ENCODE results near the gene OTUD1. TPM values are rescaled to one million over a fixed set of nuclear protein-coding genes. Genes with fewer than 3 reads are reported as not detected.
A peak's percentile ranks its signal among the peaks of the same experiment; 100 is the strongest.

Gene OTUD1
- total and polyA plus RNA-seq, 2 donors (not counting 1 experiment from before 2014, with no cell fraction given): 3.7 to 6.8 TPM

- Histone ChIP-seq H3K79me2 (ENCODE audit: control insufficient read depth, insufficient read depth, low read length) (no peaks in the 10 kb centered on the region), H3K27ac (ENCODE audit: insufficient read depth, low read length) (no peak overlapping the region), H3K4me3 (replicated peaks in 1 of 4; ENCODE audit: control extremely low read depth in 1 of 4, insufficient read depth in 1 of 4, low read depth in 3 of 4, low read length in 4 of 4) (no peak overlapping the region), H3K9me3 (ENCODE audit: control insufficient read depth, insufficient read depth, low read depth, low read length) (no peaks in the 10 kb centered on the region), H3K27me3 (ENCODE audit: control insufficient read depth, insufficient read depth, low read length) (no peaks in the 10 kb centered on the region), H3K4me2 (ENCODE audit: extremely low read depth, insufficient read depth, low read length) (no peak overlapping the region), H3K36me3 (ENCODE audit: control insufficient read depth, insufficient read depth, low read length) (no peaks in the 10 kb centered on the region), H3K9ac (ENCODE audit: insufficient read depth, low read length) (no peak overlapping the region), H4K20me1 (ENCODE audit: control insufficient read depth, extremely low read depth, insufficient read depth, low read length) (no peaks in the 10 kb centered on the region), H2AFZ (ENCODE audit: low read length) (no peak overlapping the region), H3K4me1 (ENCODE audit: control insufficient read depth, extremely low read depth, insufficient read depth, low read length) (no peaks in the 10 kb centered on the region)
- no peak for TF ChIP-seq EZH2 (IDR thresholded peaks at IDR 0.05; ENCODE audit: low read length, missing control alignments)
- no peak for TF ChIP-seq CTCF (conservative IDR thresholded peaks at IDR 0.05 in 1 of 2, IDR thresholded peaks at IDR 0.05 in 1 of 2; ENCODE audit: low read depth in 1 of 2, low read length in 2 of 2)
- no peak for DNase-seq (ENCODE audit: low read depth in 2 of 2)
These were observed 20.7 kb upstream of the OTUD1 start for GRCh38 chr10:23418051-23418681.

GRCh38 chr10:23419201-23419600, 19.7 kb upstream of the OTUD1 start:
- no peak overlapping the region for H3K27ac ChIP-seq (ENCODE audit: insufficient read depth, low read length)
- no peak overlapping the region for H3K4me3 ChIP-seq (replicated peaks in 1 of 4; ENCODE audit: control extremely low read depth in 1 of 4, insufficient read depth in 1 of 4, low read depth in 3 of 4, low read length in 4 of 4)
- no peaks in the 10 kb centered on the region for H3K36me3 ChIP-seq (ENCODE audit: control insufficient read depth, insufficient read depth, low read length)
- H3K9me3 ChIP-seq (ENCODE audit: control insufficient read depth, insufficient read depth, low read depth, low read length): no peaks in the 10 kb centered on the region
- DNase-seq (ENCODE audit: low read depth in 2 of 2): no peak
- TF ChIP-seq CTCF (conservative IDR thresholded peaks at IDR 0.05 in 1 of 2, IDR thresholded peaks at IDR 0.05 in 1 of 2; ENCODE audit: low read depth in 1 of 2, low read length in 2 of 2) (no peak), EZH2 (IDR thresholded peaks at IDR 0.05; ENCODE audit: low read length, missing control alignments) (no peak)
- no peak overlapping the region for H3K4me2 ChIP-seq (ENCODE audit: extremely low read depth, insufficient read depth, low read length)
- H2AFZ ChIP-seq (ENCODE audit: low read length): no peak overlapping the region
- no peaks in the 10 kb centered on the region for H3K4me1 ChIP-seq (ENCODE audit: control insufficient read depth, extremely low read depth, insufficient read depth, low read length)
- no peaks in the 10 kb centered on the region for H4K20me1 ChIP-seq (ENCODE audit: control insufficient read depth, extremely low read depth, insufficient read depth, low read length)
- no peaks in the 10 kb centered on the region for H3K27me3 ChIP-seq (ENCODE audit: control insufficient read depth, insufficient read depth, low read length)
- H3K9ac ChIP-seq (ENCODE audit: insufficient read depth, low read length): no peak overlapping the region
- H3K79me2 ChIP-seq (ENCODE audit: control insufficient read depth, insufficient read depth, low read length): no peaks in the 10 kb centered on the region

GRCh38 chr10:23419655-23420329, 19.1 kb upstream of the OTUD1 start:
- no peak overlapping the region for H3K27ac ChIP-seq (ENCODE audit: insufficient read depth, low read length)
- H4K20me1 ChIP-seq (ENCODE audit: control insufficient read depth, extremely low read depth, insufficient read depth, low read length): no peaks in the 10 kb centered on the region
- H3K4me1 ChIP-seq (ENCODE audit: control insufficient read depth, extremely low read depth, insufficient read depth, low read length): no peaks in the 10 kb centered on the region
- H3K27me3 ChIP-seq (ENCODE audit: control insufficient read depth, insufficient read depth, low read length): no peaks in the 10 kb centered on the region
- no peaks in the 10 kb centered on the region for H3K36me3 ChIP-seq (ENCODE audit: control insufficient read depth, insufficient read depth, low read length)
- H2AFZ ChIP-seq (ENCODE audit: low read length): no peak overlapping the region
- no peak overlapping the region for H3K4me3 ChIP-seq (replicated peaks in 1 of 4; ENCODE audit: control extremely low read depth in 1 of 4, insufficient read depth in 1 of 4, low read depth in 3 of 4, low read length in 4 of 4)
- H3K9me3 ChIP-seq (ENCODE audit: control insufficient read depth, insufficient read depth, low read depth, low read length): no peaks in the 10 kb centered on the region
- DNase-seq (ENCODE audit: low read depth in 2 of 2): peak in 1 of 2 donors; percentile 33
- H3K79me2 ChIP-seq (ENCODE audit: control insufficient read depth, insufficient read depth, low read length): no peaks in the 10 kb centered on the region
- no peak overlapping the region for H3K4me2 ChIP-seq (ENCODE audit: extremely low read depth, insufficient read depth, low read length)
- no peak overlapping the region for H3K9ac ChIP-seq (ENCODE audit: insufficient read depth, low read length)
- TF ChIP-seq EZH2 (IDR thresholded peaks at IDR 0.05; ENCODE audit: low read length, missing control alignments) (no peak), CTCF (conservative IDR thresholded peaks at IDR 0.05 in 1 of 2, IDR thresholded peaks at IDR 0.05 in 1 of 2; ENCODE audit: low read depth in 1 of 2, low read length in 2 of 2) (no peak)

Data from fibroblast of lung (primary cell).